GM18519 (cell line): ENCODE data around the gene EPGN.

Source experiments
- ATAC-seq: cut with Tn5 transposase; IDR thresholded peaks from one replicate; pipeline ENCODE4 v1.9.1; 2021; ENCODE audit warnings: mild to moderate bottlenecking, moderate library complexity; ENCODE audit not compliant: unreplicated experiment, low FRiP score

Gene EPGN

GRCh38 chr4:74308215-74308614 is at the start of gene EPGN:
Gene EPGN, plus strand, starts transcription at chr4:74308470. Its CDS starts 64 bp downstream, at chr4:74308534.
- ATAC-seq: no peak

DNA sequence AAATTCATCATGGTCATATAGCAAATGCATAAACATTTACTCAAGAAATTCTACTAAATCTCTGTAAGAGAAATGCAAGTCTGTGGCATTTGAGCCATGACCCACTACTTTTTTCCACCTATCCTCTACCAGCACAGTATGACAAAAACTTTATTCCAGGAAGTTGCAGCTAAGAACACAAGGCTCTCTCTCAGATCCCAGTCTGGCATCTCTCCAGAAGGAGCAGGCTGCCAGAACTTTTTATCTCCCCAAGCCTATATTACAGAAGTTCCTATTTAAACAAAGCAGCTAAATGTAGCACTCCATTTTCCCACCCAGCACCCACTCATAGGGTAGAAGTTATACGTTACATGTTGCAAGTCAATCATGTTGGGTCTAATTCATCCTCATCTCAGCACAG is 49.3 kb upstream of the EPGN start:
- no peak for ATAC-seq

DNA sequence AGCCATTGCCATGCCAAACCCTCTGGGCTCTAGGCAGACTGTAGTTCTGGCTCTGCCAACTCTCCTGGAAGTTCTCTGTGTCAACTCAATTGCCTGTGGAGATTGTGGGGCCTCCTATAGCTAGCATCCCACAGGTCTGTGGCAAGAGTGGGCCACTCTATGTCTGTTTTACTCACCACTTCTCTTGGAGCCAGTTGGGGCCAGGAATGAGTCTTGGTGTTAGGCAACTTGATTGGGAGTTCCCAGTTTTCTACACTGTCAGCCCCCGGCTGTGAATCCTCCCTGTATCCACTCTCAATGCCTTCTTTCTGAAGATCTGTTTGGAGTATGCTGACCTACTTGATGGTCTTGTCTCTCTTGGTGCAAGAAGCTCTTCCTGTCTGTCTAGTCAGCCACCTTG is 48.2 kb upstream of the EPGN start:
- ATAC-seq: no peak

- ATAC-seq: no peak
These were observed 45.7 kb upstream of the EPGN start for GRCh38 chr4:74262522-74262921.

- no peak for ATAC-seq
These were observed 44.7 kb upstream of the EPGN start for GRCh38 chr4:74263551-74263950.

GRCh38 chr4:74266081-74266480 is 42.2 kb upstream of the EPGN start:
- ATAC-seq: no peak

- ATAC-seq: no peak
These were observed 40.2 kb upstream of the EPGN start for GRCh38 chr4:74267998-74268606.

DNA sequence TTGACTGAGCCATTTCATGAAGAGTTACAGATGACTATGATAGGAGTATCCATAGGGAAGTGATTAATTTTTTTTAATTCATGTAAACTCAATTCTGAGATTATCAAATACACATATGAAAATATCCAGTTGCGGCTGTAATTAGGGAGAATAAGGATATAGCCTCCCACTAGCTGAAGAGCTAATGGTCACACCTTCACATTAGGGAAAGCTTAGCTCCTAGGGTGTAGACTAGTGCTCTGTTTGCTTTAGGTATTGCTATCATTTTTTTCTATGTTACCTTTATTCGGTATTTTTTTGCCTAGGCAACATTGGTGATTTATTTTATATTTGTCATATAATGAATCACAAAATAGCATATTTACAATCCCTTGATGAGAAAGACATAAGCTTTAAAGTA is 39.6 kb upstream of the EPGN start:
- no peak for ATAC-seq

DNA sequence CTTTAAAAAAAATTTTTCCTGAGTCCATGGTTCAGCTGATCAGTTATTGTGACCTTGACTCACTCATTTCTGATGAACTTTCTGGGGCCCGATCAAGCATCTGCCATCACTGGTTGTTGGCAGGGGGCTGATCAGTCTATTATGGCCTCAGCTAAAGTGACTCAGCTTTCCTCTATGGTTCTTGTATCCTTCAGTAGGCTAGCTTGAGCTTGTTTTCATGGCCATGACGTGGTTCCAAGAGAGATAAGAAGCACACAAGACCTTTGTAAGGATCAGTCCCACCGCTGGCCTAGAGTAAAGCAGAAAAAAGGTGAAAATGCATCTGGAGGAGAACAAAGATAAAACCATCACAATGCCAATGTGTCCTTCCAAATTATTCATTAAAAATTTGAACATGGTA is 29.8 kb upstream of the EPGN start:
- no peak for ATAC-seq

DNA sequence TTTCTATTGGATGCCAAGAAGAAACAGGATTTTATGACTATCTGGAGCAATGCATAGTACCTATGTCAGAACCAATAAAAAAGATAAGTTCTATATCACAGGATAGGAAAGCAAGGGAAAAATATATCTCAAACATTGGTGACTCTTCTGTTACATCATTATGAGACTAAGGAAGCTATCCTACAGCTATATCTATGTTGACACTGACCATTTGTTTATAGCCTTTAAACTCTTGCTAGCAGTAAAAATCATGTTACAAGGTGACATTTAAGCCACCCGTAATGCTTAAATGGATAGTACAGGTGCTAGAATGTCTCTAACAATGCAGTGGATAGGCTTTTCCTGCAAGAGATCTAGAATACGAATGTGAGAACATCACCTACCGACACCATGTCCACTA is 28.6 kb upstream of the EPGN start:
- no peak for ATAC-seq

DNA sequence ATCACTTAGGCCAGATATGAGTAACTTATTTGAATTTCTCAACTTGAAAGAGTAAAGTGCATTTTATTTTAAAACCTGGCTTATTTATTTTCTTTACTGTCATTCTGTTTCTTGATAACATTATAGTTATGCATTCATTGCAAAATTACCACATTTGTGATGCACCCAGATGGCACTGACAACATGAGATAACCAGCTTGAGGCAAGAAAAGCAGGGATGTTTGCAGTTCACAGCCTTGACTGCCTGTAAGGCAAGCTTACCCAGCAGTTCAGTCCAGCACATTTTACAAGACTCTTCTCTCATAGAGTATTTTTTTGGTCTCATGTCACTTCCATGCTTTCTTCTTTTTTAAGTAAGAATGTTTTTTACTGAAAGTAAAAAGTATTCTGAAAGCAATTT is 25.3 kb upstream of the EPGN start:
- ATAC-seq: no peak

- no peak for ATAC-seq
These were observed 24.7 kb upstream of the EPGN start for GRCh38 chr4:74283614-74284013.

GRCh38 chr4:74284053-74284452 is 24.2 kb upstream of the EPGN start:
- no peak for ATAC-seq

GRCh38 chr4:74287164-74287563 is 21.1 kb upstream of the EPGN start:
- ATAC-seq: no peak

GRCh38 chr4:74287791-74288190 is 20.5 kb upstream of the EPGN start:
- no peak for ATAC-seq

GRCh38 chr4:74291471-74291870 is 16.8 kb upstream of the EPGN start:
- ATAC-seq: no peak

- no peak for ATAC-seq
These were observed 16.0 kb upstream of the EPGN start for GRCh38 chr4:74292111-74292870.

- no peak for ATAC-seq
These were observed 14.7 kb upstream of the EPGN start for GRCh38 chr4:74293558-74293957.

DNA sequence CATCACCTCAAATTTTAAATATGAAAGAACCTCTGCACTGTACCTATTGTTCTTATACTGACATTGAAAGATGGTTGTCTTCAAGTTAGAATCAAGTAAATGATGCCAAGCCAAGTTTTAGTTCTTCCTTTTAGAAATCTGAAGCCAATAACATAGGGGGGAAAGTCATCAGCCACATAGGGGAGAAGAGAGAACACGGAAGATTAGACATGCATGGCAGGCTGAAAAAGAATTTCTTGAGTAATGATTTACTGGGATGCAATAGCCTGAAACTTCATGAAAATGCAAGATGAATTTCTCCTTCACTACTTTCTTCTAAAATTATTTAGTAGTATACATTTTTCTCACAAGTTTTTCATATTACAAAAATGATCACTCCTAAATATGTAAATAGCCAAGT is 13.6 kb upstream of the EPGN start:
- ATAC-seq: no peak

GRCh38 chr4:74297539-74297938 is 10.7 kb upstream of the EPGN start:
- ATAC-seq: no peak

DNA sequence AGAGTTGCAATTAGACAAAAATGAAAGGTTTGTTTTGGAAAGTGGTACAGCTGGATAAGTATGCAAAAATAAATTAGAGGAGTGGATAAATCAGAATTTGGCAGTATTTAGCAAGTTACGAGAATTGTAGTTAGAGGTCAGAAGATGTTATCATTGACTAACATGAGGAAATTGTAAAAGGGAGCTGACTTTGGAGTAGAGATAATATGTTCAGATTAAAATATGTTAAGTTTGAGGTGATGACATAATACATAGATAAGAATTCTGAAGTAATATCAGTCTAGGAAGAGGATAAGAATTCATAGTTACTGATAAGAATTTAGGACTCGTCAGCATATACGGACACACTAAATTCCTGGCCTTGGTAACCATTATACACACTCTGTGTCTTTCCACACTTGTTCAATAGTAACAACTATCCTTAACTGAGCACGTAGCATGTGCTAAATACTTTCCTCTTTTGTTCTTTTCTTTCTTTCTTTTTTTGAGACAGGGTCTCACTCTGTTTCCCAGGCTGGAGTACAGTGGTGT is 4.1 kb upstream of the EPGN start:
- no peak for ATAC-seq

GRCh38 chr4:74305000-74305399 is 3.3 kb upstream of the EPGN start:
- no peak for ATAC-seq
